ENCODE results near the gene BRD3OS.
"Not testable (repeated sequence)": the region's sequence is repeated elsewhere in the genome, so short reads cannot be mapped to it uniquely, and the experiment has no call there.

BRD3OS gene

DNA sequence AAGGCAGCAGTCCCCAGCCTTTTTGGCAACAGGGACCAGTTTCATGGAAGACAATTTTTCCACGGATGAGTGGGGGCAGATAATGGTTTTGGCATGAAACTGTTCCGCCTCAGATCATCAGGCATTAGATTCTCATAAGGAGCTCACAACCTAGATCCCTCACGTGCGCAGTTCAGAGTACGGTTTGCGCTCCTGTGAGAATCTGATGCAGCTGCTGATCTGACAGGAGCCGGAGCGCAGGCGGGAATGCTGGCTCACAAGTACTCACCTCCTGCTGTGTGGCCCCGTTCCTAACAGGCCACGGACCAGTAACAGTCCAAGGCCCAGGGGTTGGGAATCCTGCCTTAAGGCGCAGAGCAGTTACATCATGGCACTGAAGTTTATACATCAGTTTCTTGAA, 45.9 kb downstream of the BRD3OS start:
- DNase-seq (ENCODE audit: low spot score), result no peak
- TF ChIP-seq CTCF (IDR thresholded peaks at IDR 0.05; ENCODE audit: extremely low read depth, insufficient read depth, missing control alignments), result no peak
- in situ Hi-C loops (cut with MboI; ENCODE audit: low pct_unique_long_range_greater_than_20kb, low sequenced_read_pairs, unreplicated experiment), result no loop called here

GRCh38 chr9:134072683-134073082, 47.4 kb downstream of the BRD3OS start:
- in situ Hi-C loops (cut with MboI; ENCODE audit: low pct_unique_long_range_greater_than_20kb, low sequenced_read_pairs, unreplicated experiment); DNase-seq (ENCODE audit: low spot score): not testable (repeated sequence)

DNA sequence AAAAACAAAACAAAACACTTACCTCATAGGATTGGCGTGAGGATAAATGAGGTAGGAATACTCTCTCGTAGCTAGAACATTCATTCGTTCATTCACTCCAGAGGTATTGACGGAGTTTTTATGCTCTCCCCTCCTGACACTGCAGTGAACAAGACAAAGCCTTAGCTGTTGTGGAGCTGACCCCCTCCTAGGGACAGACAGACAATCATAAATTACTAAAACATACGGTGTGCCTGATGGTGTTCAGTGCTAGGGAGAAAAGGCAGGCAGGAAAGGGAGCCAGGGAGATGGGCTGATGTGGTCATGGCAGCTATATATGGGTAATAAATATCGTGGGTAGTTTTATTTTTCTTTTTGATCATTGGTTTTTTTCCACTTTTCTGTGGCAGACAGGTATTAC, 48.2 kb downstream of the BRD3OS start:
- no peak for DNase-seq (ENCODE audit: low spot score)
- TF ChIP-seq CTCF (IDR thresholded peaks at IDR 0.05; ENCODE audit: extremely low read depth, insufficient read depth, missing control alignments), result no peak
- in situ Hi-C loops (cut with MboI; ENCODE audit: low pct_unique_long_range_greater_than_20kb, low sequenced_read_pairs, unreplicated experiment), result no loop called here

GRCh38 chr9:134075689-134076088, 50.4 kb downstream of the BRD3OS start:
- DNase-seq (ENCODE audit: low spot score); in situ Hi-C loops (cut with MboI; ENCODE audit: low pct_unique_long_range_greater_than_20kb, low sequenced_read_pairs, unreplicated experiment): not testable (repeated sequence)

- in situ Hi-C loops (cut with MboI; ENCODE audit: low pct_unique_long_range_greater_than_20kb, low sequenced_read_pairs, unreplicated experiment), result no loop called here
- no peak for TF ChIP-seq CTCF (IDR thresholded peaks at IDR 0.05; ENCODE audit: extremely low read depth, insufficient read depth, missing control alignments)
- DNase-seq (ENCODE audit: low spot score), result no peak
These were observed 51.4 kb downstream of the BRD3OS start for GRCh38 chr9:134076644-134077043.

All from GM13977 (cell line).